ENCODE data around the gene ATXN1. TPM values are rescaled to one million over a fixed set of nuclear protein-coding genes. Genes with fewer than 3 reads are reported as not detected.

ATXN1 gene
- total and polyA plus RNA-seq, 3 donors from 2014 or later: 12.8 to 84.1 (median 64.3) TPM

- intact Hi-C loops (cut with DNase I; ENCODE audit: low total_unique reads): no loop called here
- H3K27ac ChIP-seq: no peak overlapping the region
- no peaks in the 10 kb centered on the region for H3K27me3 ChIP-seq
- WGBS, 2 donors: 88 to 90% methylated on average over 11 of the region's 11 CpGs
- no peaks in the 10 kb centered on the region for H3K36me3 ChIP-seq (ENCODE audit: low read depth, missing control alignments)
- no peak for DNase-seq
- no peak overlapping the region for H3K4me3 ChIP-seq
- peaks cover 25% of the 10 kb centered on the region for H3K4me1 ChIP-seq
- TF ChIP-seq CTCF (IDR thresholded peaks at IDR 0.05): no peak
- no peak for TF ChIP-seq POLR2A (IDR thresholded peaks at IDR 0.05)
- no peaks in the 10 kb centered on the region for H3K9me3 ChIP-seq
Measured at GRCh38 chr6:16433338-16433890, 327.8 kb downstream of the ATXN1 start.

DNA sequence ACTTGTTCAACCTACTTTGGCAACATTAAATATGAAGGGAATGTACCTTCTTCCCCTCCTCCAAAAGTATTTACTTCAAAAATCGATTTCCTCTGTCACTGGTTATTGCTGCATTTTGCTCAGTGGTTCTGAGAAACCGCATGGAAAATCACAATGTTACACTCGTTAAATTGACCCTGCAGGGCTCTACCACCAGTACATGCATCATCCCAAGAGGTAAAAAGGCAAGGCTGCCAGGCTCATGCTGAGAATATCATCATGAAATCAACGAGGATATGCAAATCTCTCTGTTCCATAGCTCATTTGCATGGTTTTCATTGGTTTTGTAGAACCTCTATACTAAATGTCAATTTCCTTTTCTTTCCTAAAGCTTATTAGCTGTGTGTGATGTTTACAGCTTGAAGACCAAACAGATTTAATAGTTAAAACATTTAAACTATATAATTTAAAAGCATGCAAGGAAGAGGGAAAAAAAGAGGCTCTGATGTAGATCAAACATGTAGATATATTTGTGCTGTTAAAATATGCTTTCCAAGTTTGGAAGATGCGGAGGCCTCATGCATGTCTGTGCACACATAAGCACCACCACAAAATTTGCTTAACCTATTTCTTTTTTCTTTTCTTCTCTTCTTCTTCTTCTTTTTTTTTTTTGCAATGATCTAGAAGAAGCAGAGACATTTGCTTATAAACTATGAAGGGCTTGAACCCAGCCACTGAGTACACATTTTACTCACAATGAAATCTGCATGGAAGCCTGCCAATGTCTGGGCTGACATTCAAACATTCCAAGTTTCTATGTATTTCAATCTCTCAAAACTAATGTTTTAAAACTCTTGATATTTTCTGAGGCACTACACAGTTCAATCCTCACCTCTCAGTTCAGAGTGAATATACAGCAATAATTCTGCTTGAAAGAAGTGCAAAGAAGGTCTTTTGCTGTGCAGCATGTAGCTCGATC, 328.9 kb downstream of the ATXN1 start:
- intact Hi-C loops (cut with DNase I; ENCODE audit: low total_unique reads): no loop called here
- Histone ChIP-seq H3K36me3 (ENCODE audit: low read depth, missing control alignments) (no peaks in the 10 kb centered on the region), H3K4me3 (no peak overlapping the region), H3K9me3 (no peaks in the 10 kb centered on the region), H3K4me1 (peaks cover 24% of the 10 kb centered on the region), H3K27me3 (no peaks in the 10 kb centered on the region), H3K27ac (no peak overlapping the region)
- no peak for TF ChIP-seq POLR2A (IDR thresholded peaks at IDR 0.05)
- TF ChIP-seq CTCF (IDR thresholded peaks at IDR 0.05): no peak
- peak; percentile 66 for DNase-seq
- WGBS, 2 donors: 75% methylated on average over 6 of the region's 6 CpGs

DNA sequence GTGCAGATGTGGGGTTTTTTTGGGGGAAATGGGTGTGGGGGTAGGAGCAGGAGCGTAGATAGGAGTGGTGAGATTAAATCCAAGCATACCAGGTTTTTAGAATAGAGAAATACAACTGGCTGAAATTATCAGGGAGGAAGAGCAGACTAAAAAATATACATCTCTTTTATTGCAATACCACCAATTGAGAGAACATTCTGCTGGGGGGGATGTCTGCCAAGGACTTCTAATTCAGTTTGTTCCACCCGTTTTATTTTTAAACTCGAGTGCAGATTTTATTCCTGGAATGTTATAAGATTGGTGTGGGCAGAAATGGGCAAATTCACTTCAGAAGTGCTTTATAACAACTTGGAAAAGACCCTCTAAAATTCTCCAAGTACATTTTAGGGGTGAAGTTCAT, 330.2 kb downstream of the ATXN1 start:
- no peak overlapping the region for H3K27ac ChIP-seq

DNA sequence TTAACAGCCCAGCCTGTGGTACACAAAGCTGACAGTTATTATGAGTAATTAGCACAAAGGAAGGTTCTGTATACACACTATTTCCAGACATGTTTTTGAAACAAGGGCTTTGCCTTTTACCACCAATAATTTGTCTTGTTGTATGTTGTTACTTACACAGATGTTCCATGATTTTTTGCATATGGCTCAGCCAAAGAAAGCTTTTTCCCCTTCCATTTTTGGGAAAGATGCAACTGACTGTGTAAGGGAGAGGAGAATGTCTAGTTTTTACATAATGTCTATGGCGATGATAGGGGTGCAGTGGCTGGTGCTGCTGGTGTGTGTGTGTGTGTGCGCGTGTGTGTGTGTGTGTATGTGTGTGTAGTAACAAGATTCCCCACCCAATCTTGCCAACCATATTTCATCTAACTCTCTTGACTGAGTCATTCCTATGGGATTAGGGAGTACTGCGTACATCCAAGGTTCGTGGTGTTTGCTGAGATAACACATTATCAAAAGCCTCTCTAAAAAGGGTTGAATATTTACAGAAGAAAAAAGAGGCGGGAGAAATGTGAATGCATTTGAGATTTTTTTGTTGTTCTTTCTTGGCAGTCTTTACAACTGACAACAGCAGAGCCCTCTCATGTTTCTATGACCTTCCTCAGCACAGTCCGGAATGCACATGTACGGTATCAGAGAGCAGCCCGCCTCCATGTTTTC, 330.7 kb downstream of the ATXN1 start:
- Histone ChIP-seq H3K27me3 (no peaks in the 10 kb centered on the region), H3K4me1 (peaks cover 24% of the 10 kb centered on the region), H3K36me3 (ENCODE audit: low read depth, missing control alignments) (no peaks in the 10 kb centered on the region), H3K9me3 (no peaks in the 10 kb centered on the region), H3K4me3 (no peak overlapping the region), H3K27ac (no peak overlapping the region)
- no peak for TF ChIP-seq POLR2A (IDR thresholded peaks at IDR 0.05)
- no peak for TF ChIP-seq CTCF (IDR thresholded peaks at IDR 0.05)
- 44 to 49% methylated on average over 9 of the region's 9 CpGs for WGBS, 2 donors
- no peak for DNase-seq
- intact Hi-C loops (cut with DNase I; ENCODE audit: low total_unique reads): no loop called here

More for the DNA sequence above, 330.2 kb downstream of the ATXN1 start:
- H3K9me3 ChIP-seq: no peaks in the 10 kb centered on the region
- H3K27me3 ChIP-seq: no peaks in the 10 kb centered on the region
- DNase-seq: no peak
- TF ChIP-seq POLR2A (IDR thresholded peaks at IDR 0.05) (no peak), CTCF (IDR thresholded peaks at IDR 0.05) (no peak)
- WGBS, 2 donors: 31 to 50% methylated on average over 3 of the region's 3 CpGs
- H3K4me3 ChIP-seq: no peak overlapping the region
- intact Hi-C loops (cut with DNase I; ENCODE audit: low total_unique reads): no loop called here
- H3K36me3 ChIP-seq (ENCODE audit: low read depth, missing control alignments): no peaks in the 10 kb centered on the region
- H3K4me1 ChIP-seq: peaks cover 24% of the 10 kb centered on the region

Data from testis (tissue), 3 donors.